ENCODE data around the gene SLX9.

Gene SLX9

GRCh38 chr21:44900559-44901251, 39.1 kb upstream of the SLX9 start:
- in situ Hi-C loops (cut with HindIII; ENCODE audit: low pct_ligation_motif_present, low pct_unique_long_range_greater_than_20kb, low sequenced_read_pairs) = no loop called here
- no peak for DNase-seq

GRCh38 chr21:44901391-44902074, 38.3 kb upstream of the SLX9 start:
- in situ Hi-C loops (cut with HindIII; ENCODE audit: low pct_ligation_motif_present, low pct_unique_long_range_greater_than_20kb, low sequenced_read_pairs) = no loop called here
- DNase-seq = no peak

- no peak for DNase-seq
- in situ Hi-C loops (cut with HindIII; ENCODE audit: low pct_ligation_motif_present, low pct_unique_long_range_greater_than_20kb, low sequenced_read_pairs) = no loop called here
Observed at GRCh38 chr21:44902268-44903049, 37.4 kb upstream of the SLX9 start.

GRCh38 chr21:44903050-44903685, 36.7 kb upstream of the SLX9 start:
- no peak for DNase-seq
- in situ Hi-C loops (cut with HindIII; ENCODE audit: low pct_ligation_motif_present, low pct_unique_long_range_greater_than_20kb, low sequenced_read_pairs) = no loop called here

- in situ Hi-C loops (cut with HindIII; ENCODE audit: low pct_ligation_motif_present, low pct_unique_long_range_greater_than_20kb, low sequenced_read_pairs) = no loop called here
- no peak for DNase-seq
Observed at GRCh38 chr21:44903689-44904088, 36.1 kb upstream of the SLX9 start.

- in situ Hi-C loops (cut with HindIII; ENCODE audit: low pct_ligation_motif_present, low pct_unique_long_range_greater_than_20kb, low sequenced_read_pairs) = no loop called here
- DNase-seq = no peak
Observed at GRCh38 chr21:44904141-44904923, 35.5 kb upstream of the SLX9 start.

GRCh38 chr21:44905016-44905727, 34.7 kb upstream of the SLX9 start:
- DNase-seq = no peak
- in situ Hi-C loops (cut with HindIII; ENCODE audit: low pct_ligation_motif_present, low pct_unique_long_range_greater_than_20kb, low sequenced_read_pairs) = no loop called here

- in situ Hi-C loops (cut with HindIII; ENCODE audit: low pct_ligation_motif_present, low pct_unique_long_range_greater_than_20kb, low sequenced_read_pairs) = no loop called here
- DNase-seq = no peak
Observed at GRCh38 chr21:44905728-44906090, 34.1 kb upstream of the SLX9 start.

GRCh38 chr21:44907225-44907965, 32.4 kb upstream of the SLX9 start:
- in situ Hi-C loops (cut with HindIII; ENCODE audit: low pct_ligation_motif_present, low pct_unique_long_range_greater_than_20kb, low sequenced_read_pairs) = no loop called here
- no peak for DNase-seq

- no peak for DNase-seq
- in situ Hi-C loops (cut with HindIII; ENCODE audit: low pct_ligation_motif_present, low pct_unique_long_range_greater_than_20kb, low sequenced_read_pairs) = no loop called here
Observed at GRCh38 chr21:44907966-44908895, 31.6 kb upstream of the SLX9 start.

- in situ Hi-C loops (cut with HindIII; ENCODE audit: low pct_ligation_motif_present, low pct_unique_long_range_greater_than_20kb, low sequenced_read_pairs) = no loop called here
- DNase-seq = no peak
Observed at GRCh38 chr21:44908908-44909307, 30.9 kb upstream of the SLX9 start.

GRCh38 chr21:44909719-44910118, 30.1 kb upstream of the SLX9 start:
- in situ Hi-C loops (cut with HindIII; ENCODE audit: low pct_ligation_motif_present, low pct_unique_long_range_greater_than_20kb, low sequenced_read_pairs) = no loop called here
- DNase-seq = no peak

- in situ Hi-C loops (cut with HindIII; ENCODE audit: low pct_ligation_motif_present, low pct_unique_long_range_greater_than_20kb, low sequenced_read_pairs) = no loop called here
Observed at GRCh38 chr21:44910229-44911067, 29.4 kb upstream of the SLX9 start.

GRCh38 chr21:44911068-44911383, 28.8 kb upstream of the SLX9 start:
- in situ Hi-C loops (cut with HindIII; ENCODE audit: low pct_ligation_motif_present, low pct_unique_long_range_greater_than_20kb, low sequenced_read_pairs) = no loop called here
- DNase-seq = no peak

More at GRCh38 chr21:44910229-44911067, 29.4 kb upstream of the SLX9 start:
- no peak for DNase-seq

GRCh38 chr21:44911384-44912157, 28.3 kb upstream of the SLX9 start:
- DNase-seq = peak; percentile 83
- in situ Hi-C loops (cut with HindIII; ENCODE audit: low pct_ligation_motif_present, low pct_unique_long_range_greater_than_20kb, low sequenced_read_pairs) = no loop called here
